Measurements from ENCODE around the gene LIN28B.

- TF ChIP-seq, protein P1, sequence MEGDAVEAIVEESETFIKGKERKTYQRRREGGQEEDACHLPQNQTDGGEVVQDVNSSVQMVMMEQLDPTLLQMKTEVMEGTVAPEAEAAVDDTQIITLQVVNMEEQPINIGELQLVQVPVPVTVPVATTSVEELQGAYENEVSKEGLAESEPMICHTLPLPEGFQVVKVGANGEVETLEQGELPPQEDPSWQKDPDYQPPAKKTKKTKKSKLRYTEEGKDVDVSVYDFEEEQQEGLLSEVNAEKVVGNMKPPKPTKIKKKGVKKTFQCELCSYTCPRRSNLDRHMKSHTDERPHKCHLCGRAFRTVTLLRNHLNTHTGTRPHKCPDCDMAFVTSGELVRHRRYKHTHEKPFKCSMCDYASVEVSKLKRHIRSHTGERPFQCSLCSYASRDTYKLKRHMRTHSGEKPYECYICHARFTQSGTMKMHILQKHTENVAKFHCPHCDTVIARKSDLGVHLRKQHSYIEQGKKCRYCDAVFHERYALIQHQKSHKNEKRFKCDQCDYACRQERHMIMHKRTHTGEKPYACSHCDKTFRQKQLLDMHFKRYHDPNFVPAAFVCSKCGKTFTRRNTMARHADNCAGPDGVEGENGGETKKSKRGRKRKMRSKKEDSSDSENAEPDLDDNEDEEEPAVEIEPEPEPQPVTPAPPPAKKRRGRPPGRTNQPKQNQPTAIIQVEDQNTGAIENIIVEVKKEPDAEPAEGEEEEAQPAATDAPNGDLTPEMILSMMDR (IDR thresholded peaks at IDR 0.05) = no peak
- TF ChIP-seq POLR2A (IDR thresholded peaks at IDR 0.05) = no peak
These were observed 113.0 kb downstream of the LIN28B start for GRCh38 chr6:105069821-105070445.
